Naive thymus-derived CD8-positive, alpha-beta T cell (primary cell): ENCODE measurements around the gene MYO3B. TPM values are rescaled to one million over a fixed set of nuclear protein-coding genes. Genes with fewer than 3 reads are reported as not detected.

ENCODE experiments used
- ATAC-seq, 2 donors: fragments of 150-1000 bp; cut with Tn5 transposase in 1 of 2; sonication (Bioruptor Pico), chemical (Tn5 transposase) in 1 of 2; 1 replicate in 1 of 2; 2 replicates in 1 of 2; pipeline ENCODE4 v1.10.0; 2021; ENCODE audit warnings: mild to moderate bottlenecking in 2 of 2, moderate library complexity in 2 of 2
- POLR2A ChIA-PET: fragments of 350-600 bp; sonication (Branson Sonifier 250); formaldehyde crosslinking; loops from one replicate; lab custom pipeline; 2021; ENCODE audit warnings: antibody characterized with exemption; lab: Charles Lee
- DNase-seq, 10 donors: peaks; one replicate each; pipeline versions ENCODE4 v3.0.0 to v3.0.0-alpha.2; 2020 to 2022
- H3K27ac Mint-ChIP-seq, 10 donors: one replicate each; pipeline ENCODE4 v1.8.0; 2020 to 2022; ENCODE audit warnings: mild to moderate bottlenecking in 10 of 10, mixed read lengths in 10 of 10, moderate library complexity in 4 of 10, inconsistent platforms in 1 of 10
- H3K27me3 Mint-ChIP-seq, 5 donors: one replicate each; pipeline ENCODE4 v1.8.0; 2021 to 2022; ENCODE audit warnings: mixed read lengths in 5 of 5
- H3K36me3 Mint-ChIP-seq, 3 donors: one replicate each; pipeline ENCODE4 v1.8.0; 2020 to 2022; ENCODE audit warnings: mixed read lengths in 3 of 3, mild to moderate bottlenecking in 2 of 3, inconsistent platforms in 1 of 3
- H3K4me1 Mint-ChIP-seq, 4 donors: one replicate each; pipeline ENCODE4 v1.8.0; 2021 to 2022; ENCODE audit warnings: mixed read lengths in 4 of 4
- H3K4me3 Mint-ChIP-seq, 10 donors: one replicate each; pipeline ENCODE4 v1.8.0; 2020 to 2022; ENCODE audit warnings: mild to moderate bottlenecking in 10 of 10, mixed read lengths in 10 of 10, moderate library complexity in 6 of 10, inconsistent platforms in 1 of 10
- H3K9me3 Mint-ChIP-seq, 9 donors: one replicate each; pipeline ENCODE4 v1.8.0; 2020 to 2022; ENCODE audit warnings: mixed read lengths in 9 of 9, mild to moderate bottlenecking in 3 of 9, inconsistent platforms in 1 of 9, moderate library complexity in 1 of 9
- polyA plus RNA-seq, 3 donors: library from polyadenylated mRNA; unstranded; fragments of 300-500 nt; fragmentation: Illumina TruSeq; gene quantifications; one replicate each; pipeline ENCODE4 v1.2.3, GENCODE V29; 2021
- total RNA-seq, 8 experiments: library from RNA in 2 of 8; stranded (reverse) in 2 of 8; gene quantifications; one replicate each; pipeline ENCODE4 v1.2.3 and lab custom pipeline; 2021 to 2026

MYO3B gene
- total and polyA plus RNA-seq, 5 experiments from 2014 or later: not detected

DNA sequence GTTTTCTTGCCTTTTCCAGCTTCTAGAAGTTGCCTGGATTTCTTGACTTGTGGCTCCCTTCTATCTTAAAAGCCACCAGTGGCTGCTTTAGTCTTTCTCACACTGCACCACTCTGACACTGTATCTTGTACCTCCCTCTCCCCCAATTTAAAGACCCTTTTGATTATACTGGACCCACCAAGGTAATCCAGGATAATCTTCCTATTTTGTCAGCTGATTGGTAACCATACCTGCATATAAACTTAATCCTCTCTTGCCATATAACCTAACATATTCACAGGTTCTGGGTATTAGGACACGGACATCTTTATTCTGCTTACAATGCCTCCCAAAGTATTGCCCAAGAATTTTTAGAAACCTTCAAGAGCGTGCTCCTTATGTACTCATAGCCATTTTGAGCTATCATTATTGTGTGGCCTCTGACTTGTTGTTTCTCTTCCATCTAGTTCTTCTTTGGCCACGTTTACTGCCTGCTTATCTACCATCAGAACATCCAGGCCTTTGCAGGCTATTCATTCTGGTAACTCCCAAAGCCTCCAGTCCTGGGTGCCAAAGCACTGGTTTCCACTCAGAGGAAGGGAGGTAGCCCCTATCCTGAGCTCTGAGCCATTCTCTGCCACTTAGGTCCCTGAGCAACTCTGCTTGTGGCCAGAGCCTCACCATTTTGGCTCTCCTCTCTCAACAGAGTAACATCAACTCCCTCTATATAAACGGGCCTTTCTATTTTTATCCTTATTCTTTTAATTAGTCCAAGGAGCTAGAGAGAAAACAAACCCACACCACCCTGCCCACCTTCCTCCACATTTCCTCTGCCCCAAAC is 70.8 kb downstream of the MYO3B start:
- Mint-ChIP-seq H3K9me3 (peaks cover 0 to 2% (median 0%) of the 10 kb centered on the region in 9 donors), H3K27ac (no peak overlapping the region), H3K36me3 (no peaks in the 10 kb centered on the region), H3K4me3 (no peak overlapping the region), H3K4me1 (no peaks in the 10 kb centered on the region), H3K27me3 (peaks cover 16 to 62% (median 20%) of the 10 kb centered on the region in 5 donors)
- no peak for ATAC-seq
- POLR2A ChIA-PET: no interaction called here
- DNase-seq: no peak

DNA sequence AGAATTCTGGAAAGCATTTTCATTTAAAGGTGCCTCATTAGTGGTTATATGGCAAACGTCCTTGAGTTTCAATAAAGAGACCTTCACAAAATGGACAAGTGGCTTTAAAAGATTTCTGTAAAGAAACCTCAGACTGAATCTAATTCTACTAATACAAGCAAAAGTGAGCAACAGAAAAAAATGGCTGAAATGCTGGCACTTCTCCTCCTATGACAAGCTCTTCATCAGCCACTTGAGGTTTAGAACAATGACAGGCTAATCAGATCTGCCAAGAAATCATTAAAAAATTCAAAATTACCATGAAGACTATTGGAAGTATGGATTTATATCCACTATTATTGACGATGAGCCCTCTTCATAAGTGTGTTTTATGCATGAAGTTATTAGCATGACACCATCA is 71.8 kb downstream of the MYO3B start:
- Mint-ChIP-seq H3K36me3 (no peaks in the 10 kb centered on the region), H3K9me3 (peaks cover 0 to 2% (median 0%) of the 10 kb centered on the region in 9 donors), H3K4me3 (no peak overlapping the region), H3K4me1 (no peaks in the 10 kb centered on the region), H3K27ac (no peak overlapping the region), H3K27me3 (peaks cover 16 to 62% (median 27%) of the 10 kb centered on the region in 5 donors)
- no peak for ATAC-seq
- POLR2A ChIA-PET: no interaction called here
- no peak for DNase-seq

DNA sequence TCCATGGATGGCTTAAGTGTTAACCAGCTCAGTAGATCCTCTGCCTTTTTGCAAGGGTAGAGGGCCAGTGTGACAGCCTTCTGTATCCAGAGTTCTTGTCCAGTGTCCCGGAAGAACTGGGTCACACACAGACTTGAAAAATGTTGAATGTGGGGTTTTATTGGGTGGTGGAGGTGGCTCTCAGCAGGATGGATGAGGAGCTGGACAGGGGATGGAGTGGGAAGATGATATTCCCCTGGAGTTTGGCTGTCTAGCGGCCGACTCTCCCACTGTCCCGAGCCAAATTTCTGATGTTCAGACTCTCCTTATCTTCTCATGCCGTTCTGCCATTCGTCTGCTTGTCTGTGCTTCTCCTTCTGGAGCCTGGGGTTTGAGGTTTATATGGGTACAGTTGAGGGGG is 72.6 kb downstream of the MYO3B start:
- ATAC-seq (no peak), DNase-seq (no peak)
- POLR2A ChIA-PET: no interaction called here
- Mint-ChIP-seq H3K27me3 (peaks cover 18 to 60% (median 34%) of the 10 kb centered on the region in 5 donors), H3K27ac (peak overlapping the region in 1 of 10 donors; percentile 13), H3K4me1 (no peaks in the 10 kb centered on the region), H3K36me3 (no peaks in the 10 kb centered on the region), H3K4me3 (no peak overlapping the region), H3K9me3 (peaks cover 0 to 2% (median 0%) of the 10 kb centered on the region in 9 donors)

DNA sequence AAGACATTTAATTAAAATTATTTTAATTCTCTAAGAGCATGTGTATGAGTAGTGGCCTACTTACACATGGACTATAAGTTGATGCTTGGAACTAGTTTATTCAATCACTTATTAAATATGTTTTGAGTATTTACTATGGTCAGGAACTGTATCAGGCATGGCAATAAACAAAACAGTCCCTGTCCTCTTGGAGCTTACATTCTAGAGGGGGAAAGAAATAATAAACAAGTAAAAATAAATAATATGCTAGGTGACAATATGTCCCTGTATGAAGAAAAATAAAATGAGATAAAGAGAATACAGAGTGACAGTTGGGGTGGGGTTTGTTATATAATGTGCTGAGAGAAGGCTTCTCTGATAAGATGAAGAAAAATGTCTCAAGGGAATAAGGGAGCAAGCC is 74.5 kb downstream of the MYO3B start:
- H3K4me1 Mint-ChIP-seq: no peaks in the 10 kb centered on the region
- POLR2A ChIA-PET: no interaction called here
- no peaks in the 10 kb centered on the region for H3K36me3 Mint-ChIP-seq
- no peak for DNase-seq
- H3K27ac Mint-ChIP-seq: no peak overlapping the region
- peaks cover 0 to 13% (median 2%) of the 10 kb centered on the region in 9 donors for H3K9me3 Mint-ChIP-seq
- peaks cover 24 to 63% (median 28%) of the 10 kb centered on the region in 5 donors for H3K27me3 Mint-ChIP-seq
- ATAC-seq: no peak
- H3K4me3 Mint-ChIP-seq: no peak overlapping the region

DNA sequence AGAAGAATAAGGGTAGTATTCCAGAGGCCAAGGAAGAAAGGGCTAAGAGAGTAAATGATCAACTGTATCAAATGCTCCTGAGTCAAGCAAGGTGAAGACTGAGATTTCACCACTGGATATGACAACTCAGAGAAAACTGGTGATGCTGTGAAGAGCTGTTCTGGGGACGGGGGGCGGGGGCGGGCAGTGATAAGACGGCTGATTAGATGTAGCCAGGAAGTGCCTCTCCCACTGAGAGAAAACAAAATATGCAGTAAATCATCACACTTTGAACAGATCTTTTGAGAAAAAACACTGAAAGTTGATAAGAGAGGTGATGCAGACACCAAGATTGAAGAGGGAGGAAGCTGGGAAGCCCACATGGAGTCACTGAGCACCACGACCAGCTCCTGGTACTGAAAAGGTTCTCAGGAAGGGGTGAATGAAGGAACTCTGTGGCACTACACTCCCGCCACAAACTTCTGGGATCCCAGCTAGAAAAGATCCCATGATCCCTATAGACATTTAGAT is 75.8 kb downstream of the MYO3B start:
- H3K9me3 Mint-ChIP-seq: peaks cover 0 to 13% (median 3%) of the 10 kb centered on the region in 9 donors
- no peak overlapping the region for H3K4me3 Mint-ChIP-seq
- no peaks in the 10 kb centered on the region for H3K4me1 Mint-ChIP-seq
- DNase-seq (no peak), ATAC-seq (no peak)
- POLR2A ChIA-PET: no interaction called here
- H3K27ac Mint-ChIP-seq: no peak overlapping the region
- no peaks in the 10 kb centered on the region for H3K36me3 Mint-ChIP-seq
- H3K27me3 Mint-ChIP-seq: peaks cover 24 to 55% (median 30%) of the 10 kb centered on the region in 5 donors

DNA sequence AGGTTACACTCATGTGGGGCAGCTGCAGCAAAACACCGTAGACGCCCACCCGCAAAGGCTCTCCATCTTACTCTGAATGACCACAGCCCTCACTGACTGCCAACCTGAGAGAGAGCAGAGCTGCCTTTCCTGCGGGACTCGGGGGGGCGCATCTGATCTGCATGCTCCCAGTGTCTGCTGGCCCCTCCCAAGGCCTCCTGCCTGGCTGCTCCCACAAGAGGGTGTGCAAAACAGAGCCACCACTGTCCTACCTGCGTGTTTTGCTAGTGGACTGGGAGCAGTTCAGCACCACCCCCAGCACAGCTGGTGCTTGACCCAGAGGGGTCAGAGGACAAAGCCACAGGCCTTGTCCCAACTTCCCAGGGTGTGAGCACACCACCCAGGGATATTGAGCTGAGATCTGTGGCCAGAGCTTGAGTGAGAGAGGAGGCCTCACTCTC is 76.4 kb downstream of the MYO3B start:
- Mint-ChIP-seq H3K36me3 (no peaks in the 10 kb centered on the region), H3K4me1 (no peaks in the 10 kb centered on the region), H3K4me3 (no peak overlapping the region), H3K9me3 (peaks cover 0 to 13% (median 3%) of the 10 kb centered on the region in 9 donors), H3K27me3 (peaks cover 24 to 50% (median 30%) of the 10 kb centered on the region in 5 donors), H3K27ac (no peak overlapping the region)
- POLR2A ChIA-PET: no interaction called here
- ATAC-seq (no peak), DNase-seq (no peak)

DNA sequence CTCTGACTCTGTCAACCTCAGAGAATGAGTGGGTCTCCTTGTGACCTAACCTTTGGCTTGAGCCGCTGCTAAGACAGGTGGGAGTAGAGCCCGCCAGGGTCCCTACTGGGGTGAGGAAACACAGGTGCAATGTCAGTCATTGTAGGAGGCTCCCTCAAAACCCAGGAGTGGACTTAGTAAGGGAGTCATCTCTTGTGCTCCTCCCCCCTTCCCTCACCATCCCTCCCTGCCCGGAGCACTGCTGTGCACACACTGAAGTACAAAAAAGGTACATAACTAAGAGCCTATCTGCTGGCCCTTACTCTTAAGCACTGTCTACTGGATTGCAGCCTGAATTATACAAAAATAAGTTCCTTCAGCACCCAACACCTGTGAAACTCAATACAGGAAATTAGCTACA is 77.2 kb downstream of the MYO3B start:
- Mint-ChIP-seq H3K4me1 (no peaks in the 10 kb centered on the region), H3K27ac (no peak overlapping the region), H3K36me3 (no peaks in the 10 kb centered on the region), H3K9me3 (peaks cover 1 to 19% (median 5%) of the 10 kb centered on the region in 9 donors), H3K27me3 (peaks cover 24 to 45% (median 28%) of the 10 kb centered on the region in 5 donors), H3K4me3 (no peak overlapping the region)
- ATAC-seq (no peak), DNase-seq (no peak)
- POLR2A ChIA-PET: no interaction called here

DNA sequence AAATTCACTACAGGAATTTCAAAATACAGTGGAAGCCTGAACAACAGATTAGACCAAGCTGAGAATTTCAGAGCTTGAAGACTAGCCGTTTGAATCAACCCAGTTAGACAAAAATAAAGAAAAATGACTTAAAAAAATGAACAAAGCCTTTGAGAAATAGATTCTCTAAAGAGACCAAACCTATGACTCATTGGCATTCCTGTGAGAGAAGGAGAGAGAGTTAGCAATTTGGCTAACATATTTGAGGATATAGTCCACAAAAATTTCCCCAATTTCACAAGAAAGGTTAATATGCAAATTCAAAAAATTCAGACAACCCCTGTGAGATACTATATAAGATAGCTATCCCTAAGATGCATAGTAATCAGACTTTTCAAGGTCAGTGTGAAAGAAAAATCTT is 78.0 kb downstream of the MYO3B start:
- POLR2A ChIA-PET: no interaction called here
- no peaks in the 10 kb centered on the region for H3K4me1 Mint-ChIP-seq
- no peak overlapping the region for H3K27ac Mint-ChIP-seq
- H3K36me3 Mint-ChIP-seq: no peaks in the 10 kb centered on the region
- no peak for DNase-seq
- no peak overlapping the region for H3K4me3 Mint-ChIP-seq
- ATAC-seq: no peak
- peaks cover 24 to 43% (median 28%) of the 10 kb centered on the region in 5 donors for H3K27me3 Mint-ChIP-seq
- peaks cover 1 to 26% (median 8%) of the 10 kb centered on the region in 9 donors for H3K9me3 Mint-ChIP-seq

DNA sequence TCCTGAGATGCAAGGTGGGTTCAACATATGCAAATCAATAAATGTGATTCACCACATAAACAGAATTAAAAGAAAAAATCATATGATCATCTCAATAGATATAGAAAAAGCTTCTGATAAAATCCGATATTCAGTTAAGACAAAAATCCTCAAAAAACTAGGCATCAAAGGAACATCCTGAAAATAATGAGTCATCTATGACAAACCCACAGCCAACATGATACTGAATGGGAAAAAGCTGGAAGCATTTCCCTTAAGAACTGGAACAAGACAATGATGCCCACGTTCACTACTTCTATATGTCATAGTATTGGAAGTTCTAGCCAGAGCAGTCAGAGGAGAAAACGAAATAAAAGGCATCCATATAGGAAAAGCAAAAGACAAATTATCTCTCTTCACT is 80.4 kb downstream of the MYO3B start:
- H3K36me3 Mint-ChIP-seq: peaks cover 0 to 16% (median 0%) of the 10 kb centered on the region in 3 donors
- POLR2A ChIA-PET: no interaction called here

DNA sequence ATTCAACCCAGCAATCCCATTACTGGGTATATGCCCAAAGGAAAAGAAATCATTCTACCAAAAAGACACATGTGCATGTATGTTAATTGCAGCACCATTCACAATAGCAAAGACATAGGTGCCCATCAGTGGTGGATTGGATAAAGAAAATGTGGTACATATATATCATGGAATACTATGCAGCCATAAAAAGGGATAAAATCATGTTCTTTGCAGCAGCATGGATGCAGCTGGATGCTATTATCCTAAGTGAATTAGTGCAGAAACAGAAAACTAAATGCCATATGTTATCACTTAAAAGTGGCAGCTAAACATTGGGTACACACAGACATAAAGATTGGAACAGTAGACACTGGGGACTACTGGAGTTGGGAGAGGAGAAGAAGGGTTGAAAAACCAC is 82.2 kb downstream of the MYO3B start:
- peaks cover 0 to 23% (median 0%) of the 10 kb centered on the region in 3 donors for H3K36me3 Mint-ChIP-seq
- ATAC-seq: no peak
- no peak overlapping the region for H3K4me3 Mint-ChIP-seq
- POLR2A ChIA-PET: no interaction called here
- H3K9me3 Mint-ChIP-seq: peaks cover 5 to 58% (median 25%) of the 10 kb centered on the region in 9 donors
- peaks cover 6 to 19% (median 13%) of the 10 kb centered on the region in 5 donors for H3K27me3 Mint-ChIP-seq
- H3K4me1 Mint-ChIP-seq: no peaks in the 10 kb centered on the region
- no peak overlapping the region for H3K27ac Mint-ChIP-seq
- DNase-seq: no peak

More for the DNA sequence above, 80.4 kb downstream of the MYO3B start:
- ATAC-seq (no peak), DNase-seq (no peak)
- Mint-ChIP-seq H3K4me1 (no peaks in the 10 kb centered on the region), H3K9me3 (peaks cover 1 to 45% (median 19%) of the 10 kb centered on the region in 9 donors), H3K27ac (no peak overlapping the region), H3K4me3 (no peak overlapping the region), H3K27me3 (peaks cover 14 to 31% (median 22%) of the 10 kb centered on the region in 5 donors)

DNA sequence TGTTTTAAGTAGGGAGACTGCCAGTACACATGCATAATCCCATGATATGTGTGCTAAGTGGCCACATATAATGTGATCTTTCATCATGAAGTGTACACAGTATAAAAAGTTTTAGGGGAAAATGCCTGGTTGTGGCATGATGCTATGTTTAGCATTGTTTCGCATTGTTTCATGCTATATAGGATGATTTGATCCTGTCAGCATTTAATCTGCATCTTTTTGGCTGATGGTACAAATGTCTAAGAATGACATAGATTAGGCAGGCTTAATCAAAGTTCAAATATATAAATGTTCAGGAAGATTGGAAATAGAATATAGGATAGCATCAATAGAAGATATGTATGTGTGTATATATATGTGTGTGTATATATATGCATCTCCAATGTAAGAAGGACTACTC is 83.6 kb downstream of the MYO3B start:
- Mint-ChIP-seq H3K4me3 (no peak overlapping the region), H3K27me3 (peaks cover 3 to 11% (median 9%) of the 10 kb centered on the region in 5 donors), H3K4me1 (no peaks in the 10 kb centered on the region), H3K9me3 (peaks cover 5 to 50% (median 25%) of the 10 kb centered on the region in 9 donors), H3K36me3 (peaks cover 0 to 23% (median 0%) of the 10 kb centered on the region in 3 donors), H3K27ac (no peak overlapping the region)
- no peak for ATAC-seq
- DNase-seq: no peak
- POLR2A ChIA-PET: no interaction called here

DNA sequence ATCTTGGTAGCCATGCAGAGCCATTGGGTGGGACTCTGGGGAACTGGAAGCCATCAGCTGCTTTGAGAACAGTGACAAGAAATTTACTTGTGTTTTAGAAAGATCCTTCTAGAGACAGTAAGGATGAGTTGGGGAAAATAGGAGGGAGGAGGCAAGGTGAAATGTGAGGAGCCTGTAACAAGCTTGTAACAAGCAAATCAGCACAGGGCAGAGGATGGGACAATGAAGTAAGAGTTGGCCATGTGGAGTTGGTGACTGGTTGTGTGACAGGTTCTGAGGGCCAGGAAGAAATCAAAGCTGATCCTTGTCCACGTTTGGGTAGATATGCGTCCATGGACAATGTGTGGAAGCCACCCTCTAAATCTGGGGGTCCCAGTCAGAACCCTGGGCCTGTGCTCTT is 84.4 kb downstream of the MYO3B start:
- POLR2A ChIA-PET: no interaction called here
- DNase-seq: no peak
- no peak for ATAC-seq
- H3K4me1 Mint-ChIP-seq: no peaks in the 10 kb centered on the region
- H3K9me3 Mint-ChIP-seq: peaks cover 3 to 47% (median 23%) of the 10 kb centered on the region in 9 donors
- peak overlapping the region in 1 of 10 donors; percentile 37 for H3K27ac Mint-ChIP-seq
- no peak overlapping the region for H3K4me3 Mint-ChIP-seq
- peaks cover 0 to 23% (median 0%) of the 10 kb centered on the region in 3 donors for H3K36me3 Mint-ChIP-seq
- H3K27me3 Mint-ChIP-seq: peaks cover 3 to 8% (median 4%) of the 10 kb centered on the region in 5 donors

DNA sequence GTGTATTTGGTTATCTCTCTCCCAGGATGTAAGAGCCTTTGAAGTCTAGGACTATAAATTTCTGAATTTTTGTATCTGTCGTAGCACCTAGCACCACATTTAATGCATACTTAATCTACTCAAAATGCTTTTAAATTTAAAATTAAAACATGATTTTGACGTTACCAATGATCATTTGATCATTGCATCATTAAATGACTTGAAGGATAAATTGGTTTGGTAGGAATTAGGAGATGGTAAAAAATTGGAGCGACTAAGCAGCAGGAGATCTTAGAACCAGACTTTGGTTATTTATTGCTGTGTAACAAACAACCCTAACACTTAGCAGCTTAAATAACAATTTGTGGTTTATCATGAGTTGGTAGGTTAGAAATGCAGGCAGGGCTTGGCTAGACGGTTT is 84.9 kb downstream of the MYO3B start:
- Mint-ChIP-seq H3K4me3 (no peak overlapping the region), H3K36me3 (peaks cover 0 to 23% (median 0%) of the 10 kb centered on the region in 3 donors), H3K27me3 (peaks cover 0 to 8% (median 3%) of the 10 kb centered on the region in 5 donors), H3K4me1 (no peaks in the 10 kb centered on the region), H3K9me3 (peaks cover 3 to 45% (median 22%) of the 10 kb centered on the region in 9 donors), H3K27ac (no peak overlapping the region)
- ATAC-seq (no peak), DNase-seq (no peak)
- POLR2A ChIA-PET: no interaction called here
